ENCODE measurements around the gene INPP5K. TPM values are rescaled to one million over a fixed set of nuclear protein-coding genes. Genes with fewer than 3 reads are reported as not detected.

Gene INPP5K
- polyA plus RNA-seq, 1 donor, result 18.3 TPM

DNA sequence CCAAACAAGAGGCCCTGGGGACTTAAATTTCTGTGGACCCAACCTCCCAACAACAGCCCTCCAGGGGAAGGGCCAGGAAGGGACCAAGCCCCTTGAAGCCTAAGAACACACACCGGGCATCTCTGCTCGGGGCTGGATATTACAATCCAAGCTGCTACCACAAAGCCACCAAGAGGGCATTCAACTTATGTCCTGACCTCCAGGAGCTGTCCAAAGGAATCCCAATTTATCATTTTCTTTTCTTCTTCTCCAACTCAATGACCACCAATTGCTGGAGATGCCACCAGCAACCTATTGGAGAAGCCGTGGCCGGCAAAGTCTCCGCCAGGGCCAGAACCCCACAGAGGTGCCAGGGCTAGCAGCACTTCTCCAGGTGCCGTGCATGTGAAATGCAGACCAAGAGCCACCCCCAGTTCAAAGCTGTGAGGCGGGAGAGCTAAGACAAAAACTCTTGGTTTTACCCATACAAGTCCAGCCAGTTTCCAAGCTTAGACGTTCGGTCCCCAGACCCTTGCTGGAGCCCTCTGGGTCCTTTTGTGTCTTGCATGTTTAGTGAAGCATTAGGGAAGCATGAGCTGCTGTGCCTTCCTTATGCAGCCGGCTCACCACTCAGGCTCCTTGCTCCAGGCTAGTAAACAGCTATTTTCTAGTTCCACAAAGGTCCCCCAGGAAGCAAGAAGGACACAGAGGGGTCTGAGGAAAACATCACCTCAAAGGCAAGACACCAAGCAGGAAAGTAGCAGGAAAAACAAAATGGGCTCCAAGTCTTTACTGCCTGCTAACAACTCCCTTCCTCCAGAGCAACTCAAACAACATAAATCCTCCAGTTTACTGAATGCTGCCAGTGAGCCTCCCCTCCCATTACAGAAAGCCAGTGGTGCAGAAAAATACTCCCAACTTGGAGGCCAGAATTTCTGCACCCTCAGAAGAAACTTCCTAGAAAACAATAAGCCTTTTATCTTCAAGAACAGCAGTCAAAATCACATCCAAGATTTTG, 42.9 kb upstream of the INPP5K start:
- no peak overlapping the region for H3K4me3 ChIP-seq (ENCODE audit: low read length)
- peaks cover 29% of the 10 kb centered on the region for H3K4me1 ChIP-seq (ENCODE audit: control insufficient read depth, insufficient read depth, low read length)
- peak overlapping the region; percentile 50 for H3K27ac ChIP-seq (ENCODE audit: low read length)
- no peaks in the 10 kb centered on the region for H3K27me3 ChIP-seq (ENCODE audit: control insufficient read depth, insufficient read depth, low read length)
- WGBS (ENCODE audit: insufficient coverage, low lambda C conversion rate), result no CpG with 5 or more reads among the region's 10 CpGs
- DNase-seq, result no peak
- H3K9me3 ChIP-seq (ENCODE audit: control insufficient read depth, low read depth, low read length), result no peaks in the 10 kb centered on the region
- peaks cover 34% of the 10 kb centered on the region for H3K36me3 ChIP-seq (ENCODE audit: control insufficient read depth, insufficient read depth, low read length)

DNA sequence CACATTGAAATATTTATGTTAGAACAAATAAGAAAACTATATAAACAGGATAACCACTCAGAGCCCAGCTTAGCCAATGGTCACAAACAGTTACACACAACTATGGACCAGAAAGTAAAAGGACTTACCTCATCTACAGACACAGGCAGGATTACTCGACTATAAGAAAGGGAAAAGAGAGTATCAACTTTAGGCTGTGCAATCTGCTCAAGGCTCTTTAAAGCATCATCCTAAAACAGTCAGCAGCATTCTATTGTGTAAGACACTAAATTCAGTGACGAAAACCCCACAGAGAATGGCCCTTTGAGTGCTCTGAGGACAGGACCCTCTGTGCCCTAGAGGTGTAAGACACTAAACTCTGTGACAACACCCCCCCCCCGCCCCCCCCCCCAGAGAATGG, 42.0 kb upstream of the INPP5K start:
- H3K4me1 ChIP-seq (ENCODE audit: control insufficient read depth, insufficient read depth, low read length), result peaks cover 29% of the 10 kb centered on the region
- WGBS (ENCODE audit: insufficient coverage, low lambda C conversion rate), result no CpG with 5 or more reads among the region's 3 CpGs

DNA sequence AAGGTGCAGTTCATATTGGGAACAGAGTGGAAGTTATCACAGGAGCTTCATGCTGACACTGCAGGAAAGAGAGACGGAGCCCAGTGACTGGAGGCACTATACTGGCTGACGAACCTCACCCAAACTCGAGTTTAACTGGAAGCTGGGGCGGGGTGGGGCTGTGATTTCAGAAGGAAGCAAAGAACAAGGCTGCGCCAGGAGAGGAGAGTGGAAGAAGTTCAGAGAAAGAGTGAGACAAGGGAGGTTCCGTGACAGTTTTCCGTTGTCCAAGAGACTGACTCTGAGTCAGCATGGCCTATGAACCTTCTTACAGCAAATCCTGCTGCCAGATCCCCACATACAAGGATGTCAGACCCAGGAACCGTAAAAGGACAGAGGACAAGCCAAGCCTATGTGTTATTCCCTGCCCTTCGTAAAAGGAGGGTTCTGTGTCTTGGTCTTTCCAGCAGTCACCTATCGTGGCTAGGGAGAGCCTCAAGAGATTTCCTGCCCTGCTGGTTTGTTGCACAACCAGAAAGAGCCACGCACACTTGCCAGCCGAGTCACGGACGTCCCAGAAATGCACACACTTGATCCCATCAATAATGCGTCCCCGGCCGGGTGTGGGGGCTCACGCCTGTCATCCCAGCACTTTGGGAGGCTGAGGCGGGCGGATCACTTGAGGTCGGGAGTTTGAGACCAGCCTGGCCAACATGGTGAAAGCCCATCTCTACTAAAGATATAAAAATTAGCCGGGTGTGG, 41.1 kb upstream of the INPP5K start:
- no CpG with 5 or more reads among the region's 22 CpGs for WGBS (ENCODE audit: insufficient coverage, low lambda C conversion rate)
- Histone ChIP-seq H3K9me3 (ENCODE audit: control insufficient read depth, low read depth, low read length) (no peaks in the 10 kb centered on the region), H3K27me3 (ENCODE audit: control insufficient read depth, insufficient read depth, low read length) (no peaks in the 10 kb centered on the region), H3K27ac (ENCODE audit: low read length) (peak overlapping the region; percentile 84), H3K36me3 (ENCODE audit: control insufficient read depth, insufficient read depth, low read length) (peaks cover 51% of the 10 kb centered on the region), H3K4me1 (ENCODE audit: control insufficient read depth, insufficient read depth, low read length) (peaks cover 29% of the 10 kb centered on the region), H3K4me3 (ENCODE audit: low read length) (no peak overlapping the region)
- DNase-seq, result peak; percentile 54 to 77

More for the DNA sequence above, 42.0 kb upstream of the INPP5K start:
- no peak for DNase-seq
- peak overlapping the region; percentile 84 for H3K27ac ChIP-seq (ENCODE audit: low read length)
- no peaks in the 10 kb centered on the region for H3K27me3 ChIP-seq (ENCODE audit: control insufficient read depth, insufficient read depth, low read length)
- H3K4me3 ChIP-seq (ENCODE audit: low read length), result no peak overlapping the region
- H3K9me3 ChIP-seq (ENCODE audit: control insufficient read depth, low read depth, low read length), result no peaks in the 10 kb centered on the region
- H3K36me3 ChIP-seq (ENCODE audit: control insufficient read depth, insufficient read depth, low read length), result peaks cover 43% of the 10 kb centered on the region

GRCh38 chr17:1555651-1556471, 39.4 kb upstream of the INPP5K start:
- peaks cover 24% of the 10 kb centered on the region for H3K4me1 ChIP-seq (ENCODE audit: control insufficient read depth, insufficient read depth, low read length)
- H3K36me3 ChIP-seq (ENCODE audit: control insufficient read depth, insufficient read depth, low read length), result peaks cover 68% of the 10 kb centered on the region
- no peak overlapping the region for H3K27ac ChIP-seq (ENCODE audit: low read length)
- no peak overlapping the region for H3K4me3 ChIP-seq (ENCODE audit: low read length)
- H3K9me3 ChIP-seq (ENCODE audit: control insufficient read depth, low read depth, low read length), result no peaks in the 10 kb centered on the region
- DNase-seq, result no peak
- WGBS (ENCODE audit: insufficient coverage, low lambda C conversion rate), result 100% methylated on average over 3 of the region's 15 CpGs
- no peaks in the 10 kb centered on the region for H3K27me3 ChIP-seq (ENCODE audit: control insufficient read depth, insufficient read depth, low read length)

- Histone ChIP-seq H3K9me3 (ENCODE audit: control insufficient read depth, low read depth, low read length) (no peaks in the 10 kb centered on the region), H3K27me3 (ENCODE audit: control insufficient read depth, insufficient read depth, low read length) (no peaks in the 10 kb centered on the region), H3K36me3 (ENCODE audit: control insufficient read depth, insufficient read depth, low read length) (peaks cover 77% of the 10 kb centered on the region), H3K4me3 (ENCODE audit: low read length) (no peak overlapping the region), H3K27ac (ENCODE audit: low read length) (no peak overlapping the region), H3K4me1 (ENCODE audit: control insufficient read depth, insufficient read depth, low read length) (peaks cover 16% of the 10 kb centered on the region)
- WGBS (ENCODE audit: insufficient coverage, low lambda C conversion rate), result no CpG with 5 or more reads among the region's 9 CpGs
- DNase-seq, result no peak
Observed at GRCh38 chr17:1554751-1555540, 38.5 kb upstream of the INPP5K start.

- Histone ChIP-seq H3K4me1 (ENCODE audit: control insufficient read depth, insufficient read depth, low read length) (peaks cover 9% of the 10 kb centered on the region), H3K36me3 (ENCODE audit: control insufficient read depth, insufficient read depth, low read length) (peaks cover 82% of the 10 kb centered on the region), H3K4me3 (ENCODE audit: low read length) (no peak overlapping the region), H3K27ac (ENCODE audit: low read length) (no peak overlapping the region), H3K27me3 (ENCODE audit: control insufficient read depth, insufficient read depth, low read length) (no peaks in the 10 kb centered on the region), H3K9me3 (ENCODE audit: control insufficient read depth, low read depth, low read length) (no peaks in the 10 kb centered on the region)
- whole genome bisulfite sequencing (ENCODE audit: insufficient coverage, low lambda C conversion rate), result no CpG with 5 or more reads among the region's 12 CpGs
- no peak for DNase-seq
Observed at GRCh38 chr17:1553354-1554266, 37.2 kb upstream of the INPP5K start.

- peaks cover 89% of the 10 kb centered on the region for H3K36me3 ChIP-seq (ENCODE audit: control insufficient read depth, insufficient read depth, low read length)
- H3K4me3 ChIP-seq (ENCODE audit: low read length), result no peak overlapping the region
- H3K4me1 ChIP-seq (ENCODE audit: control insufficient read depth, insufficient read depth, low read length), result peaks cover 9% of the 10 kb centered on the region
- no peaks in the 10 kb centered on the region for H3K9me3 ChIP-seq (ENCODE audit: control insufficient read depth, low read depth, low read length)
- no peak overlapping the region for H3K27ac ChIP-seq (ENCODE audit: low read length)
- no CpG with 5 or more reads among the region's 11 CpGs for WGBS (ENCODE audit: insufficient coverage, low lambda C conversion rate)
- no peaks in the 10 kb centered on the region for H3K27me3 ChIP-seq (ENCODE audit: control insufficient read depth, insufficient read depth, low read length)
- DNase-seq, result no peak
Observed at GRCh38 chr17:1552932-1553331, 36.5 kb upstream of the INPP5K start.

DNA sequence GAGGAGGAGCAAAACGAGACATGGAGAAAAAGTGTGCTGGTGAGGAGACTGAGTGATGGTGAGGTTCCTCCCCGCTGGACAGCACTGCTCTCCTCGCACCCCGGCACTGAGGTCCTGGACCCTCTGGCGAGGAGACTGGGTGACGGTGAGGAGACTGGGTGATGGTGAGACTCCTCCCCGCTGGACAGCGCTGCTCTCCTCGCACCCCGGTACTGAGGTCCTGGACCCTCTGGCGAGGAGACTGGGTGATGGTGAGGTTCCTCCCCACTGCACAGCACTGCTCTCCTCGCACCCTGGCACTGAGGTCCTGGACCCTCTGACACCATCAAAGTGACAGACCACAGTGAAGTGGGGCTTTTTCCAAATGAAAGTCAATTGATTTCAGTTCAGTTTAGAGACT, 35.3 kb upstream of the INPP5K start:
- Histone ChIP-seq H3K9me3 (ENCODE audit: control insufficient read depth, low read depth, low read length) (no peaks in the 10 kb centered on the region), H3K27me3 (ENCODE audit: control insufficient read depth, insufficient read depth, low read length) (no peaks in the 10 kb centered on the region), H3K36me3 (ENCODE audit: control insufficient read depth, insufficient read depth, low read length) (peaks cover 86% of the 10 kb centered on the region), H3K27ac (ENCODE audit: low read length) (no peak overlapping the region), H3K4me1 (ENCODE audit: control insufficient read depth, insufficient read depth, low read length) (peaks cover under 1% of the 10 kb centered on the region), H3K4me3 (ENCODE audit: low read length) (no peak overlapping the region)
- DNase-seq, result no peak
- WGBS (ENCODE audit: insufficient coverage, low lambda C conversion rate), result no CpG with 5 or more reads among the region's 12 CpGs

DNA sequence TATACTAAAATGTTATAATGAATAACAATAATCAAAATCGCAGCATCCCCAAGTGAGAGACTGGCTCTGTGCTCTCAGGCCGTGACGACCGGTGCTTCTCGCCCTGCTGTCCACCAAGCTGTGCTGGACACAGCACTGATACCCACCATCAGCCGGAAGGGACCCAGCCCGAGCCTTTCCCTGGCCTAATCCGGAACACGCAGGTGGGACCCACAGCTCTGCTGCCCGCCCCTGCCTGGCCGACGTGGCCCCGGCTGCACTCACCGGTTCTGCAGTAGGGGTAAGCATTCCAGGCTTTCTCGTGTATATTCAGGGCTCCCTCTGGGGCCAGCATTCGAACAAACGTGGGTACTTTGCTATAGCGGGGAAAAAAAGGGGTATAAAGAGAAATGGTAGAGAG, 31.6 kb upstream of the INPP5K start:
- 96% methylated on average over 4 of the region's 18 CpGs for WGBS (ENCODE audit: insufficient coverage, low lambda C conversion rate)
- no peaks in the 10 kb centered on the region for H3K9me3 ChIP-seq (ENCODE audit: control insufficient read depth, low read depth, low read length)
- H3K27me3 ChIP-seq (ENCODE audit: control insufficient read depth, insufficient read depth, low read length), result no peaks in the 10 kb centered on the region
- H3K4me3 ChIP-seq (ENCODE audit: low read length), result no peak overlapping the region
- no peak overlapping the region for H3K27ac ChIP-seq (ENCODE audit: low read length)
- peaks cover 70% of the 10 kb centered on the region for H3K36me3 ChIP-seq (ENCODE audit: control insufficient read depth, insufficient read depth, low read length)
- DNase-seq, result no peak
- H3K4me1 ChIP-seq (ENCODE audit: control insufficient read depth, insufficient read depth, low read length), result peaks cover 24% of the 10 kb centered on the region

Data from large intestine (tissue), 3 donors.